Prostate gland (tissue), 2 donors: ENCODE results near the gene NXPH4.

ENCODE experiments used
- CTCF ChIP-seq, 4 experiments: fragments of 200-600 bp in 2 of 4; fragments of 450-650 bp in 2 of 4; sonication (generic) in 2 of 4; IDR thresholded peaks; 1 replicate in 3 of 4; 2 replicates in 1 of 4; pipeline ENCODE4 v1.5.1; 2016 to 2019; ENCODE audit warnings: antibody characterized with exemption in 4 of 4, mild to moderate bottlenecking in 2 of 4, moderate library complexity in 2 of 4
- POLR2A ChIP-seq: fragments of 450-650 bp; IDR thresholded peaks from one replicate; pipeline ENCODE4 v1.6.1; 2016; ENCODE audit warnings: antibody characterized with exemption, mild to moderate bottlenecking

- TF ChIP-seq CTCF (IDR thresholded peaks at IDR 0.05) (no peak), POLR2A (no peak)
Observed at GRCh38 chr12:57210926-57211692, 5.5 kb upstream of the NXPH4 start.
